K562 (cell line): ENCODE measurements around the gene GDF15. TPM values are rescaled to one million over a fixed set of nuclear protein-coding genes. Genes with fewer than 3 reads are reported as not detected.
"Not testable (repeated sequence)": the region's sequence is repeated elsewhere in the genome, so short reads cannot be mapped to it uniquely, and the experiment has no call there.

Experiments
- GTF2A2 ChIP-seq: IDR thresholded peaks from 2 replicates; pipeline ENCODE4 v1.6.1; 2016; ENCODE audit warnings: mild to moderate bottlenecking, missing genetic modification characterization, missing compliant biosample characterization
- GTF2E2 ChIP-seq: fragments of 200-800 bp; sonication (Bioruptor generic); IDR thresholded peaks from 2 replicates; pipeline ENCODE4 v1.6.1; 2016; ENCODE audit warnings: missing genetic modification characterization, missing compliant biosample characterization
- HIVEP1 ChIP-seq: fragments of 250-450 bp; sonication (Bioruptor Pico); IDR thresholded peaks from 2 replicates; pipeline ENCODE4 v1.4.0; 2020; ENCODE audit warnings: mild to moderate bottlenecking
- HMG20B ChIP-seq: fragments of 250-450 bp; sonication (Bioruptor Pico); IDR thresholded peaks from 2 replicates; pipeline ENCODE4 v1.5.0; 2021; ENCODE audit warnings: mild to moderate bottlenecking
- KLF1 ChIP-seq: fragments of 450-650 bp; IDR thresholded peaks from 2 replicates; pipeline ENCODE4 v1.6.1; 2016; ENCODE audit warnings: missing genetic modification characterization, missing compliant biosample characterization
- KLF6 ChIP-seq: fragments of 250-450 bp; sonication (Bioruptor Pico); IDR thresholded peaks from 2 replicates; pipeline ENCODE4 v1.4.0; 2020; ENCODE audit warnings: mild to moderate bottlenecking, moderate library complexity, borderline replicate concordance
- LARP7 ChIP-seq: fragments of 450-650 bp; IDR thresholded peaks from 2 replicates; pipeline ENCODE4 v1.6.1; 2016
- MAZ ChIP-seq, 2 experiments: fragments of 450-650 bp in 1 of 2; sonication (generic) in 1 of 2; formaldehyde crosslinking; IDR thresholded peaks in 1 of 2; conservative IDR thresholded peaks in 1 of 2; 2 replicates each; pipeline versions ENCODE4 v1.4.0 to v1.5.0; 2020; ENCODE audit warnings: mild to moderate bottlenecking in 1 of 2, missing genetic modification reagents in 1 of 2
- MECOM ChIP-seq: fragments of 250-450 bp; sonication (Bioruptor Pico); IDR thresholded peaks from 2 replicates; pipeline ENCODE4 v1.8.0; 2022; ENCODE audit warnings: inconsistent platforms
- MYC ChIP-seq, 2 experiments: fragments of 250-450 bp in 1 of 2; sonication (Bioruptor Pico) in 1 of 2; IDR thresholded peaks; 2 replicates each; pipeline versions ENCODE4 v1.5.1 to v1.6.1; 2012 to 2021; ENCODE audit warnings: low read depth in 2 of 2, borderline replicate concordance in 1 of 2, improper control_type of control experiment in 1 of 2, low read length in 1 of 2, mild to moderate bottlenecking in 1 of 2, moderate library complexity in 1 of 2
- RFX1 ChIP-seq: fragments of 450-650 bp; IDR thresholded peaks from 2 replicates; pipeline ENCODE4 v1.6.1; 2016; ENCODE audit warnings: mild to moderate bottlenecking, moderate library complexity
- SRF ChIP-seq, 2 experiments: fragments of 250-450, 450-650 bp in 1 of 2; sonication (Bioruptor Pico) in 1 of 2; sonication (generic) in 1 of 2; formaldehyde crosslinking; IDR thresholded peaks; 2 replicates each; pipeline versions ENCODE4 v1.5.0 to v1.5.1; 2020 to 2022; ENCODE audit warnings: mild to moderate bottlenecking in 1 of 2, missing genetic modification reagents in 1 of 2
- SUPT5H ChIP-seq: fragments of 450-650 bp; IDR thresholded peaks from 2 replicates; pipeline ENCODE4 v1.6.1; 2016
- TCF15 ChIP-seq: fragments of 250-450 bp; sonication (Bioruptor Pico); IDR thresholded peaks from 2 replicates; pipeline ENCODE4 v1.8.0; 2022; ENCODE audit warnings: moderate library complexity, mild to moderate bottlenecking, inconsistent platforms
- ZBTB17 ChIP-seq: fragments of 450-650 bp; formaldehyde crosslinking; IDR thresholded peaks from 2 replicates; pipeline ENCODE4 v1.4.0; 2020; ENCODE audit warnings: mild to moderate bottlenecking
- ZBTB9 ChIP-seq: fragments of 450-650 bp; formaldehyde crosslinking; IDR thresholded peaks from 2 replicates; pipeline ENCODE4 v1.4.0; 2020; ENCODE audit warnings: mild to moderate bottlenecking, moderate library complexity
- ZNF133 ChIP-seq: fragments of 250-450 bp; sonication (Bioruptor Pico); IDR thresholded peaks from 2 replicates; pipeline ENCODE4 v1.4.0; 2020; ENCODE audit warnings: mild to moderate bottlenecking
- ZNF140 ChIP-seq: fragments of 250-450 bp; sonication (Bioruptor Pico); IDR thresholded peaks from 2 replicates; pipeline ENCODE4 v1.8.0; 2021; ENCODE audit warnings: moderate library complexity, mild to moderate bottlenecking, inconsistent platforms
- ZNF311 ChIP-seq: fragments of 250-450 bp; sonication (Bioruptor Pico); IDR thresholded peaks from 2 replicates; pipeline ENCODE4 v1.4.0; 2020; ENCODE audit warnings: mild to moderate bottlenecking, moderate library complexity
- ZNF449 ChIP-seq: fragments of 250-450 bp; sonication (Bioruptor Pico); IDR thresholded peaks from 2 replicates; pipeline ENCODE4 v1.8.0; 2022; ENCODE audit warnings: moderate library complexity, mild to moderate bottlenecking, inconsistent platforms
- ZNF511 ChIP-seq: sonication (generic); formaldehyde crosslinking; IDR thresholded peaks from 2 replicates; pipeline ENCODE4 v1.8.0; 2022; ENCODE audit warnings: mild to moderate bottlenecking, missing genetic modification reagents
- ZNF740 ChIP-seq, 3 experiments: fragments of 200-800 bp in 1 of 3; sonication (Bioruptor generic) in 1 of 3; sonication (generic) in 1 of 3; formaldehyde crosslinking in 1 of 3; IDR thresholded peaks; 2 replicates each; pipeline versions ENCODE4 v1.6.1 to v1.8.0; 2016 to 2022; ENCODE audit warnings: mild to moderate bottlenecking in 2 of 3, missing compliant biosample characterization in 2 of 3, missing genetic modification characterization in 2 of 3, missing genetic modification reagents in 1 of 3
- ZSCAN32 ChIP-seq: fragments of 450-650 bp; formaldehyde crosslinking; IDR thresholded peaks from 2 replicates; pipeline ENCODE4 v1.4.0; 2020; ENCODE audit warnings: mild to moderate bottlenecking, moderate library complexity
- polyA plus RNA-seq, 8 experiments: library from polyadenylated mRNA; depleted of rRNA in 4 of 8; stranded (reverse) in 5 of 8; unstranded in 3 of 8; fragments of >200 nt; fragmentation: Nextera tagmentation in 2 of 8; fragmentation: Illumina TruSeq in 1 of 8; extraction: Ambion mirVana in 2 of 8; extraction: Trizol in 1 of 8; gene quantifications; 2 replicates each; pipeline versions ENCODE4 v1.2.1 to v1.2.3, GENCODE V29; 2011 to 2014; ENCODE audit warnings: inconsistent platforms in 1 of 8, missing spikeins in 1 of 8
- total RNA-seq, 7 experiments: library from RNA; depleted of rRNA in 6 of 7; stranded (reverse); fragments of >200 nt in 6 of 7; fragmentation: Illumina TruSeq in 2 of 7; extraction: Trizol in 2 of 7; gene quantifications; 2 replicates each; pipeline versions ENCODE4 v1.2.1 to v1.2.3, GENCODE V29; 2011 to 2021; ENCODE audit warnings: low replicate concordance in 1 of 7

The GDF15 gene
- total and polyA plus RNA-seq, 9 of the 15 experiments (the other 6 are each of a cell fraction or from before 2014, with no cell fraction given), result 2.3 to 82.4 (median 12.5) TPM

- TF ChIP-seq ZNF311 (CRISPR knock-in tag) (peak; percentile 91), SUPT5H (peak; percentile 52), ZNF449 (CRISPR knock-in tag) (peak; percentile 66; the same call in 1 of the 2 replicates), MECOM (CRISPR knock-in tag) (peak; percentile 55), RFX1 (peak; percentile 84), HIVEP1 (CRISPR knock-in tag) (0 out of 2 replicates have a peak, but pooled peaks have one; percentile 13), KLF1 (peak; percentile 52), TCF15 (CRISPR knock-in tag) (peak; percentile 22; the same call in 1 of the 2 replicates), KLF6 (peak; percentile 10; the same call in 1 of the 2 replicates), ZNF133 (CRISPR knock-in tag) (0 out of 2 replicates have a peak, but pooled peaks have one; percentile 34), ZNF740 (tag; IDR thresholded peaks at IDR 0.05) (peak in 1 of 2 experiments; percentile 60; a peak in 2 of 4 replicates), MYC (CRISPR knock-in tag; IDR thresholded peaks at IDR 0.05; ENCODE audit: borderline replicate concordance, low read depth) (peak; percentile 58; the same call in 1 of the 2 replicates), ZNF140 (CRISPR knock-in tag) (peak; percentile 28; the same call in 1 of the 2 replicates), ZSCAN32 (CRISPR knock-in tag) (0 out of 2 replicates have a peak, but pooled peaks have one; percentile 10), GTF2E2 (tag) (0 out of 2 replicates have a peak, but pooled peaks have one; percentile 49), MAZ (CRISPR knock-in tag; conservative IDR thresholded peaks at IDR 0.05 in 1 of 2, IDR thresholded peaks at IDR 0.05 in 1 of 2) (peak in 1 of 2 experiments; percentile 41; a peak in 1 of 4 replicates), GTF2A2 (tag) (peak; percentile 79), ZBTB17 (CRISPR knock-in tag) (peak; percentile 71; the same call in 1 of the 2 replicates), HMG20B (CRISPR knock-in tag) (0 out of 2 replicates have a peak, but pooled peaks have one; percentile 63), LARP7 (peak; percentile 14; the same call in 1 of the 2 replicates), ZNF511 (CRISPR knock-in tag) (0 out of 2 replicates have a peak, but pooled peaks have one; percentile 39), SRF (CRISPR knock-in tag; IDR thresholded peaks at IDR 0.05) (0 out of 4 replicates have a peak, but pooled peaks of 1 of the 2 experiments have one; percentile 54), ZBTB9 (peak; percentile 85; the same call in 1 of the 2 replicates)
- TF ChIP-seq ZNF740 (CRISPR knock-in tag; IDR thresholded peaks at IDR 0.05); MYC (IDR thresholded peaks at IDR 0.05; ENCODE audit: low read depth, low read length): not testable (repeated sequence)
These were observed 21.6 kb upstream of the GDF15 start (continued) for GRCh38 chr19:18364277-18364825.
